Measurements from ENCODE around the gene TBXAS1. TPM values are rescaled to one million over a fixed set of nuclear protein-coding genes. Genes with fewer than 3 reads are reported as not detected.

The TBXAS1 gene
- total RNA-seq, 2 donors from 2014 or later = 19.3 to 44.1 TPM

GRCh38 chr7:139853506-139854123 is 24.6 kb downstream of the TBXAS1 start:
- H3K27ac ChIP-seq = peak overlapping the region; percentile 70 to 84
- no peaks in the 10 kb centered on the region for H3K9me3 ChIP-seq
- H3K4me3 ChIP-seq = no peak overlapping the region
- intact Hi-C loops (cut with DNase I) = loop anchor here (5.0 kb wide), 2 partner anchors 64 to 76 kb away; partner anchors contain the start of gene HIPK2
- TF ChIP-seq POLR2AphosphoS5 (IDR thresholded peaks at IDR 0.05) (peak; percentile 89), CTCF (IDR thresholded peaks at IDR 0.05) (peak in 1 of 4 experiments; percentile 11), POLR2A (IDR thresholded peaks at IDR 0.05) (no peak)
- no peaks in the 10 kb centered on the region for H3K36me3 ChIP-seq
- H3K4me1 ChIP-seq (replicated peaks) = no peaks in the 10 kb centered on the region
- 45% methylated on average over 5 of the region's 5 CpGs for WGBS
- peak; percentile 18 for DNase-seq (ENCODE audit: low spot score)
- H3K27me3 ChIP-seq (replicated peaks; ENCODE audit: insufficient read depth) = no peaks in the 10 kb centered on the region

- intact Hi-C loops (cut with DNase I) = loop anchor here (5.0 kb wide), 2 partner anchors 63 to 77 kb away; partner anchors contain the start of gene HIPK2
- Histone ChIP-seq H3K27ac (peak overlapping the region; percentile 70 to 84), H3K27me3 (replicated peaks; ENCODE audit: insufficient read depth) (no peaks in the 10 kb centered on the region), H3K4me3 (no peak overlapping the region), H3K4me1 (replicated peaks) (no peaks in the 10 kb centered on the region), H3K9me3 (no peaks in the 10 kb centered on the region), H3K36me3 (no peaks in the 10 kb centered on the region)
- no peak for DNase-seq (ENCODE audit: low spot score)
- TF ChIP-seq CTCF (IDR thresholded peaks at IDR 0.05) (no peak), POLR2AphosphoS5 (IDR thresholded peaks at IDR 0.05) (no peak), POLR2A (IDR thresholded peaks at IDR 0.05) (no peak)
- WGBS = 73% methylated on average over 5 of the region's 5 CpGs
These were observed 25.1 kb downstream of the TBXAS1 start for GRCh38 chr7:139854124-139854511.

- TF ChIP-seq POLR2AphosphoS5 (IDR thresholded peaks at IDR 0.05) = no peak
- TF ChIP-seq CTCF (IDR thresholded peaks at IDR 0.05) = no peak
- TF ChIP-seq POLR2A (IDR thresholded peaks at IDR 0.05) = no peak
- 88% methylated on average over 4 of the region's 4 CpGs for WGBS
- H3K4me3 ChIP-seq = no peak overlapping the region
- no peaks in the 10 kb centered on the region for H3K36me3 ChIP-seq
- intact Hi-C loops (cut with DNase I) = loop anchor here (5.0 kb wide), 2 partner anchors 62 to 78 kb away; partner anchors contain the start of gene HIPK2
- no peak for DNase-seq (ENCODE audit: low spot score)
- H3K9me3 ChIP-seq = no peaks in the 10 kb centered on the region
- peak overlapping the region in 1 of 2 donors; percentile 84 for H3K27ac ChIP-seq
- H3K27me3 ChIP-seq (replicated peaks; ENCODE audit: insufficient read depth) = no peaks in the 10 kb centered on the region
- no peaks in the 10 kb centered on the region for H3K4me1 ChIP-seq (replicated peaks)
These were observed 25.9 kb downstream of the TBXAS1 start for GRCh38 chr7:139854803-139855497.

- Histone ChIP-seq H3K36me3 (no peaks in the 10 kb centered on the region), H3K9me3 (no peaks in the 10 kb centered on the region), H3K4me3 (no peak overlapping the region), H3K27me3 (replicated peaks; ENCODE audit: insufficient read depth) (no peaks in the 10 kb centered on the region), H3K27ac (no peak overlapping the region), H3K4me1 (replicated peaks) (no peaks in the 10 kb centered on the region)
- TF ChIP-seq POLR2A (IDR thresholded peaks at IDR 0.05) (no peak), CTCF (IDR thresholded peaks at IDR 0.05) (no peak), POLR2AphosphoS5 (IDR thresholded peaks at IDR 0.05) (no peak)
- DNase-seq (ENCODE audit: low spot score) = no peak
- intact Hi-C loops (cut with DNase I) = no loop called here
- 84% methylated on average over 9 of the region's 9 CpGs for WGBS
These were observed 26.6 kb downstream of the TBXAS1 start for GRCh38 chr7:139855498-139856270.
